Esophagus squamous epithelium (tissue), 4 donors: ENCODE data around the gene LRP1B.

Experiments used
- POLR2A ChIP-seq, 4 donors: fragments of 450-650 bp; IDR thresholded peaks; one replicate each; pipeline ENCODE4 v1.6.1; 2017; ENCODE audit warnings: antibody characterized with exemption in 4 of 4, mild to moderate bottlenecking in 4 of 4, moderate library complexity in 3 of 4
- TF ChIP-seq, protein P1 (sequence below), 6 experiments: fragments of 450-650 bp in 4 of 6; fragments of 200-600 bp in 2 of 6; sonication (generic) in 2 of 6; IDR thresholded peaks; one replicate each; pipeline ENCODE4 v1.5.1; 2016 to 2019; ENCODE audit warnings: antibody characterized with exemption in 6 of 6, mild to moderate bottlenecking in 4 of 6, moderate library complexity in 4 of 6

DNA sequence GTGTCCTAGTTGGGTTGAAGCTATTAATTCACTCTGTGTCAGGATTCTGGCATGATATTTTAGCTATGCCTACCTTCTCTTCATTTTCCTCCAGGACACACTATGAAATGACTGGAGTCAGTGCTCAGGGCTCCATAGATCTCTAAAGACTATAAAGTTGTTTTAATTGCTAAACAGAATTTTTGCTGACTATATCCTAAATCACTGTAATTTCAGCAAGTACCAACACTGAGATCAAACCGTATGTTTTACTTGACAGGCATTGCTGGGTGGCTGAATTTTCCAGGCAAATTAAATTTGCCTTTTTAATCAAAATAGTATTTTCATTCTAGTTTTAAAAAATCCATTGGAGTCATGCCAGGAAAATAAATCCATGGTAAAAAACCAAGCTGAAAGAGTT, 138.1 kb downstream of the LRP1B start:
- TF ChIP-seq POLR2A (IDR thresholded peaks at IDR 0.05): no peak
- TF ChIP-seq, protein P1, sequence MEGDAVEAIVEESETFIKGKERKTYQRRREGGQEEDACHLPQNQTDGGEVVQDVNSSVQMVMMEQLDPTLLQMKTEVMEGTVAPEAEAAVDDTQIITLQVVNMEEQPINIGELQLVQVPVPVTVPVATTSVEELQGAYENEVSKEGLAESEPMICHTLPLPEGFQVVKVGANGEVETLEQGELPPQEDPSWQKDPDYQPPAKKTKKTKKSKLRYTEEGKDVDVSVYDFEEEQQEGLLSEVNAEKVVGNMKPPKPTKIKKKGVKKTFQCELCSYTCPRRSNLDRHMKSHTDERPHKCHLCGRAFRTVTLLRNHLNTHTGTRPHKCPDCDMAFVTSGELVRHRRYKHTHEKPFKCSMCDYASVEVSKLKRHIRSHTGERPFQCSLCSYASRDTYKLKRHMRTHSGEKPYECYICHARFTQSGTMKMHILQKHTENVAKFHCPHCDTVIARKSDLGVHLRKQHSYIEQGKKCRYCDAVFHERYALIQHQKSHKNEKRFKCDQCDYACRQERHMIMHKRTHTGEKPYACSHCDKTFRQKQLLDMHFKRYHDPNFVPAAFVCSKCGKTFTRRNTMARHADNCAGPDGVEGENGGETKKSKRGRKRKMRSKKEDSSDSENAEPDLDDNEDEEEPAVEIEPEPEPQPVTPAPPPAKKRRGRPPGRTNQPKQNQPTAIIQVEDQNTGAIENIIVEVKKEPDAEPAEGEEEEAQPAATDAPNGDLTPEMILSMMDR (IDR thresholded peaks at IDR 0.05): no peak
